Endothelial cell of umbilical vein (primary cell): ENCODE data around the gene LRIG1. TPM values are rescaled to one million over a fixed set of nuclear protein-coding genes. Genes with fewer than 3 reads are reported as not detected.

ENCODE experiments used
- BruUV-seq: library from RNA; stranded (reverse); fragments of 400-500 nt; replicated peaks from 2 replicates; lab custom pipeline; 2021; lab: Mats Ljungman, UMichigan
- CTCF ChIA-PET: fragments of 300-600, 350-600 bp; sonication (Branson Sonifier 250); formaldehyde crosslinking; loops from one replicate; lab custom pipeline; 2021; ENCODE audit warnings: antibody characterized with exemption, inconsistent platforms; lab: Charles Lee
- POLR2A ChIA-PET: fragments of 300-600, 350-600 bp; sonication (Branson Sonifier 250); formaldehyde crosslinking; loops from one replicate; lab custom pipeline; 2021; ENCODE audit warnings: antibody characterized with exemption, inconsistent platforms; lab: Charles Lee
- DNase-seq: peaks from one replicate; pipeline ENCODE4 v3.0.0-alpha.2; 2011; ENCODE audit warnings: low read depth, low spot score
- FAIRE-seq: peaks from 2 replicates; lab custom pipeline; 2011; peaks lifted over from hg19 to GRCh38; lab: Jason Lieb, UNC
- H2AFZ ChIP-seq: 2 replicates; pipeline ENCODE4 v1.6.0; 2012; ENCODE audit warnings: low read depth, low read length, control low read depth, inconsistent platforms
- H3K27ac ChIP-seq: 2 replicates; pipeline ENCODE4 v1.5.1; 2011; ENCODE audit warnings: low read depth, mild to moderate bottlenecking, control low read depth, low read length, moderate library complexity; ENCODE audit not compliant: insufficient read depth
- H3K27me3 ChIP-seq, 2 experiments: 2 replicates each; pipeline versions ENCODE4 v1.6.0 to v1.6.1; 2011; ENCODE audit warnings: low read length in 2 of 2, mixed read lengths in 1 of 2; ENCODE audit not compliant: control insufficient read depth in 2 of 2, insufficient read depth in 2 of 2
- H3K36me3 ChIP-seq, 2 experiments: 2 replicates in 1 of 2; 3 replicates in 1 of 2; pipeline ENCODE4 v1.5.1; 2011; ENCODE audit warnings: low read length in 2 of 2, mild to moderate bottlenecking in 1 of 2, moderate library complexity in 1 of 2; ENCODE audit not compliant: control insufficient read depth in 2 of 2, insufficient read depth in 2 of 2; ENCODE audit errors: extremely low read depth in 1 of 2
- H3K4me1 ChIP-seq: 3 replicates; pipeline ENCODE4 v1.5.1; 2011; ENCODE audit warnings: mild to moderate bottlenecking, low read length; ENCODE audit not compliant: control insufficient read depth, insufficient read depth; ENCODE audit errors: extremely low read depth
- H3K4me2 ChIP-seq: 2 replicates; pipeline ENCODE4 v1.6.1; 2011; ENCODE audit warnings: low read length, control low read depth, mixed read lengths; ENCODE audit not compliant: insufficient read depth
- H3K4me3 ChIP-seq, 3 experiments: fragments of 200-600 bp in 1 of 3; sonication (generic), shearing (Covaris generic) in 1 of 3; replicated peaks in 1 of 3; 2 replicates each; pipeline ENCODE4 v1.5.1; 2011 to 2016; ENCODE audit warnings: control low read depth in 3 of 3, low read length in 3 of 3, mild to moderate bottlenecking in 2 of 3, inconsistent platforms in 1 of 3, low read depth in 1 of 3, moderate library complexity in 1 of 3; ENCODE audit not compliant: insufficient read depth in 1 of 3
- H3K79me2 ChIP-seq: 2 replicates; pipeline ENCODE4 v1.6.0; 2012; ENCODE audit warnings: low read length, inconsistent platforms; ENCODE audit not compliant: control insufficient read depth, insufficient read depth
- H3K9ac ChIP-seq: replicated peaks from 2 replicates; pipeline ENCODE3; 2011; ENCODE audit warnings: low read length, control low read depth; ENCODE audit not compliant: insufficient read depth; ENCODE audit errors: extremely low read depth
- H3K9me1 ChIP-seq: replicated peaks from 3 replicates; pipeline ENCODE4 v1.6.0; 2011; ENCODE audit warnings: mild to moderate bottlenecking, low read length; ENCODE audit not compliant: control insufficient read depth, insufficient read depth; ENCODE audit errors: extremely low read depth
- H3K9me3 ChIP-seq: replicated peaks from 2 replicates; pipeline ENCODE4 v1.5.1; 2012; ENCODE audit warnings: low read length, inconsistent platforms; ENCODE audit not compliant: control insufficient read depth, insufficient read depth
- H4K20me1 ChIP-seq: replicated peaks from 2 replicates; pipeline ENCODE3; 2011; ENCODE audit warnings: mild to moderate bottlenecking, low read length; ENCODE audit not compliant: control insufficient read depth, insufficient read depth; ENCODE audit errors: extremely low read depth
- CTCF ChIP-seq, 2 donors: IDR thresholded peaks; 1 replicate in 1 of 2; 2 replicates in 1 of 2; pipeline ENCODE4 v1.5.1; 2011; ENCODE audit warnings: low read length in 2 of 2, mild to moderate bottlenecking in 2 of 2, moderate library complexity in 2 of 2, control low read depth in 1 of 2, inconsistent platforms in 1 of 2, low read depth in 1 of 2; ENCODE audit not compliant: insufficient read depth in 1 of 2; ENCODE audit errors: extremely low read depth in 1 of 2
- EZH2 ChIP-seq: IDR thresholded peaks from 2 replicates; pipeline ENCODE4 v1.6.1; 2012; ENCODE audit warnings: borderline replicate concordance, low read depth, mild to moderate bottlenecking, moderate library complexity, low read length, inconsistent platforms; ENCODE audit not compliant: severe bottlenecking
- GATA2 ChIP-seq: IDR thresholded peaks from 2 replicates; pipeline ENCODE4 v1.7.0; 2011; ENCODE audit warnings: low read depth, mild to moderate bottlenecking, moderate library complexity, mixed read lengths, low read length; ENCODE audit not compliant: insufficient read length, insufficient read depth
- MYC ChIP-seq: IDR thresholded peaks from one replicate; pipeline ENCODE4 v1.6.1; 2011; ENCODE audit warnings: mild to moderate bottlenecking, low read depth, low read length
- POLR2A ChIP-seq: IDR thresholded peaks from 2 replicates; pipeline ENCODE4 v1.6.1; 2012; ENCODE audit warnings: low read depth, mild to moderate bottlenecking, control low read depth, low read length
- dilution Hi-C: fragments of 300-500 bp; cut with MboI; formaldehyde crosslinking; loops from one replicate; pipeline ENCODE4 v1.15.0; 2019; ENCODE audit warnings: low sequenced_read_pairs; ENCODE audit not compliant: extremely low pct_ligation_motif_present
- intact Hi-C: fragments of 100-400 bp; cut with micrococcal nuclease; formaldehyde crosslinking; loops from one replicate; pipeline ENCODE4 v1.10.0; 2022
- polyA plus RNA-seq, 4 experiments: library from polyadenylated mRNA; depleted of rRNA in 3 of 4; stranded (reverse) in 3 of 4; unstranded in 1 of 4; fragments of >200 nt; gene quantifications; 2 replicates each; pipeline versions ENCODE4 v1.2.1 to v1.2.3, GENCODE V29; 2011 to 2012; ENCODE audit warnings: missing spikeins in 1 of 4
- total RNA-seq: library from RNA; stranded (reverse); gene quantifications from 2 replicates; pipeline ENCODE4 v1.2.3, GENCODE V29; 2021

LRIG1 gene
- total and polyA plus RNA-seq, 2 donors (not counting 3 experiments of a cell fraction or from before 2014, with no cell fraction given) = 50.3 to 52.2 TPM

- ChIA-PET CTCF (interaction anchor here (0.8 kb wide), 2 partner anchors 11 to 419 kb away, joined by 3 read pairs; no protein-coding TSS in a partner anchor), POLR2A (no interaction called here)
- peaks cover 9% of the 10 kb centered on the region for H3K4me1 ChIP-seq
- no peaks in the 10 kb centered on the region for H3K9me1 ChIP-seq
- no peak overlapping the region for H3K9ac ChIP-seq
- no peak overlapping the region for H2AFZ ChIP-seq
- peaks cover 12 to 47% of the 10 kb centered on the region in 2 experiments for H3K36me3 ChIP-seq
- H3K27ac ChIP-seq = no peak overlapping the region
- no TSS peak for BruUV-seq
- dilution Hi-C loops (no loop called here), intact Hi-C loops (no loop called here)
- H4K20me1 ChIP-seq = no peaks in the 10 kb centered on the region
- H3K27me3 ChIP-seq = no peaks in the 10 kb centered on the region
- no peak overlapping the region for H3K4me3 ChIP-seq
- H3K9me3 ChIP-seq = no peaks in the 10 kb centered on the region
- TF ChIP-seq EZH2 = no peak
- no peak for TF ChIP-seq MYC
- no peak for TF ChIP-seq POLR2A
- no peak for TF ChIP-seq GATA2
- no peak for TF ChIP-seq CTCF (IDR thresholded peaks at IDR 0.05; ENCODE audit: extremely low read depth in 1 of 2, insufficient read depth in 1 of 2, low read depth in 1 of 2, low read length in 2 of 2)
- no peaks in the 10 kb centered on the region for H3K79me2 ChIP-seq
- no peak for FAIRE-seq
- H3K4me2 ChIP-seq = no peak overlapping the region
- DNase-seq = no peak
Measured at GRCh38 chr3:66402596-66403290, 98.1 kb downstream of the LRIG1 start.
